ENCODE measurements around the gene HDAC4.
"Not testable (repeated sequence)": the region's sequence is repeated elsewhere in the genome, so short reads cannot be mapped to it uniquely, and the experiment has no call there.

HDAC4 gene

GRCh38 chr2:239075918-239076758 is 324.7 kb downstream of the HDAC4 start:
- Histone ChIP-seq H3K27me3 (ENCODE audit: control insufficient read depth, insufficient read depth, low read length) (no peaks in the 10 kb centered on the region), H3K4me2 (ENCODE audit: low read length) (no peak overlapping the region), H3K9me3 (replicated peaks; ENCODE audit: low read length) (no peaks in the 10 kb centered on the region), H3K4me3 (ENCODE audit: low read length) (no peak overlapping the region), H3K9ac (ENCODE audit: low read depth, low read length) (no peak overlapping the region), H3K36me3 (ENCODE audit: insufficient read depth, low read length) (peaks cover 5% of the 10 kb centered on the region), H3K4me1 (ENCODE audit: control insufficient read depth, insufficient read depth, low read length) (no peaks in the 10 kb centered on the region)

DNA sequence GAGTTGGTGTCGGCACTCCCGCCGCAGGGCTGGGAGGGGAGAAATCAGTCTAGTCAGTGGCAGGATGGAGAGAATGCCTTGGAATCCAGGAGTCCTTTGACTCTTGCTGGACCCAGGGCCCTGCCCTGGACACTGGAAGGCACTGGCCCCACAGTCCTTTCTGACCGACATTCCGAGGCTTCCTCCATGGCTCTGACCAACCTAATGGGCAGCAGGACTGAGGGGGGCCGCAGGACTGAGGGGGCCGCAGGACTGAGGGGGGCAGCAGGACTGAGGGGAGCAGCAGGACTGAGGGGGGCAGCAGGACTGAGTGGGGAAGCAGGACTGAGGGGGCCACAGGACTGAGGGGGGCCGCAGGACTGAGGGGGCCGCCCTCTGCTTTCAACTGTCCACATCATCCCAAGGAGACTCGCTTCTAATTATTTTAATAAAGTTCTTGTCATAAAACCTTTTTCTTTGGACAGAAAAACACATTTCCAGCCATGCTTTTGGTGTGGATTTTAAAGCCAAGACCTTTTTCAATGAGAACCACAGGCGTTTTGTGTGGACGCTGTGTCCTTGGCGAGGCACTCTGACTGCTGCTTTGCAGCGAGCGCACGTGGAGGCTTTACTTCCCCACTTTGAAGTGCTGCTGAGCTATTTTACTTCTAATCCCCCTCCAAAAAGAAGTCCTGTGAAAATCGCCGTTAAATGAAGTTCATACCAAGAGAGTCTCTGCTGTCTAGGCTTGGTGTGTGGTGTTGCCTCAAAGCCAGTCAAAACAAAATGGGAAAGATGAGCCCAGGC is 326.9 kb downstream of the HDAC4 start:
- Histone ChIP-seq H3K36me3 (ENCODE audit: insufficient read depth, low read length) (peaks cover 5% of the 10 kb centered on the region), H3K4me2 (ENCODE audit: low read length) (no peak overlapping the region), H3K9ac (ENCODE audit: low read depth, low read length) (no peak overlapping the region), H3K9me3 (replicated peaks; ENCODE audit: low read length) (no peaks in the 10 kb centered on the region), H3K4me1 (ENCODE audit: control insufficient read depth, insufficient read depth, low read length) (no peaks in the 10 kb centered on the region), H3K4me3 (ENCODE audit: low read length) (no peak overlapping the region), H3K27me3 (ENCODE audit: control insufficient read depth, insufficient read depth, low read length) (no peaks in the 10 kb centered on the region)

- H3K9ac ChIP-seq (ENCODE audit: low read depth, low read length), result no peak overlapping the region
These were observed 327.6 kb downstream of the HDAC4 start for GRCh38 chr2:239073270-239073669.

DNA sequence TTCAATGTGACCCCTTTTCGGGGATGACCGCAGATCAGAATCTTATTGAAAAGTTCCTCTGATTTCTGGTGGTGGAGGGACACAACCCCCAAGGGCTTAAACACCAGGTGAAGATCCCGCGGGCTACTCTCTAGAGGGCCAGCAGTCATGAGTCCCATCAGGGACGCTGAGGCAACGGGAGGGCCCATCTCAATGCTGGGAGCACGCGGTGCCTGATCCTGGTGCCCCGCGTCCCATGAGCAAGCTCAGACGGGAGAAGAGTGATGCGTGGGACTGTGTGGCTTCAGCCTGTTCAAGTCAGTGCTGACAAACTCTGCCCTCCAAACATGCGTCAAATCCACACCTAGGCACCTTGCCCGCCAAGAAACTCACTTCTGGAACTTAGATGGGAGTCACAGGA is 328.0 kb downstream of the HDAC4 start:
- Histone ChIP-seq H3K4me2 (ENCODE audit: low read length) (no peak overlapping the region), H3K4me1 (ENCODE audit: control insufficient read depth, insufficient read depth, low read length) (no peaks in the 10 kb centered on the region), H3K9me3 (replicated peaks; ENCODE audit: low read length) (no peaks in the 10 kb centered on the region), H3K4me3 (ENCODE audit: low read length) (no peak overlapping the region), H3K36me3 (ENCODE audit: insufficient read depth, low read length) (peaks cover 5% of the 10 kb centered on the region), H3K27me3 (ENCODE audit: control insufficient read depth, insufficient read depth, low read length) (no peaks in the 10 kb centered on the region), H3K9ac (ENCODE audit: low read depth, low read length) (no peak overlapping the region)

More at GRCh38 chr2:239073270-239073669, 327.6 kb downstream of the HDAC4 start:
- Histone ChIP-seq H3K4me2 (ENCODE audit: low read length) (no peak overlapping the region), H3K4me1 (ENCODE audit: control insufficient read depth, insufficient read depth, low read length) (no peaks in the 10 kb centered on the region), H3K4me3 (ENCODE audit: low read length) (no peak overlapping the region), H3K27me3 (ENCODE audit: control insufficient read depth, insufficient read depth, low read length) (no peaks in the 10 kb centered on the region), H3K9me3 (replicated peaks; ENCODE audit: low read length) (no peaks in the 10 kb centered on the region), H3K36me3 (ENCODE audit: insufficient read depth, low read length) (peaks cover 5% of the 10 kb centered on the region)

DNA sequence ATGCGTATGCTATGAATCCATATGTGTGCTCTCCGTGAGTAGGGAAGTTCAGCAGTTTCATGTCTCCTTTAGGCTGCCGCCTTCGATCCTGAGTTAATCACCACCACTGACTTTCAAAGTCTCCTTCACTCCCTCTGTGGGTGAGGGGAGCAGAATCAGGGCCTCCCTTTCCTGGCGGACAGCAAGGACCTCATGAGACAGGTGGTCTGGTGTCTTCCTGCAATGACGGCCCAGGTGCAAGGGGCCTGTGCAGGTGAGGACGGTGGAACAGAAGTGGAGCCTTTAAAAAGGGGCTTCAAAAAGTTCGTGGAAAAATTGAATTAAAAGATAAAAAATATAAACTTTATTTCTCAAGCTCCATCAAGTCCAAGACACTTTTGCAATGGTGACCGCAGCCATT is 330.4 kb downstream of the HDAC4 start:
- Histone ChIP-seq H3K9me3 (replicated peaks; ENCODE audit: low read length) (no peaks in the 10 kb centered on the region), H3K4me1 (ENCODE audit: control insufficient read depth, insufficient read depth, low read length) (no peaks in the 10 kb centered on the region), H3K9ac (ENCODE audit: low read depth, low read length) (no peak overlapping the region), H3K27me3 (ENCODE audit: control insufficient read depth, insufficient read depth, low read length) (no peaks in the 10 kb centered on the region), H3K4me2 (ENCODE audit: low read length) (no peak overlapping the region), H3K4me3 (ENCODE audit: low read length) (no peak overlapping the region), H3K36me3 (ENCODE audit: insufficient read depth, low read length) (peaks cover 5% of the 10 kb centered on the region)

DNA sequence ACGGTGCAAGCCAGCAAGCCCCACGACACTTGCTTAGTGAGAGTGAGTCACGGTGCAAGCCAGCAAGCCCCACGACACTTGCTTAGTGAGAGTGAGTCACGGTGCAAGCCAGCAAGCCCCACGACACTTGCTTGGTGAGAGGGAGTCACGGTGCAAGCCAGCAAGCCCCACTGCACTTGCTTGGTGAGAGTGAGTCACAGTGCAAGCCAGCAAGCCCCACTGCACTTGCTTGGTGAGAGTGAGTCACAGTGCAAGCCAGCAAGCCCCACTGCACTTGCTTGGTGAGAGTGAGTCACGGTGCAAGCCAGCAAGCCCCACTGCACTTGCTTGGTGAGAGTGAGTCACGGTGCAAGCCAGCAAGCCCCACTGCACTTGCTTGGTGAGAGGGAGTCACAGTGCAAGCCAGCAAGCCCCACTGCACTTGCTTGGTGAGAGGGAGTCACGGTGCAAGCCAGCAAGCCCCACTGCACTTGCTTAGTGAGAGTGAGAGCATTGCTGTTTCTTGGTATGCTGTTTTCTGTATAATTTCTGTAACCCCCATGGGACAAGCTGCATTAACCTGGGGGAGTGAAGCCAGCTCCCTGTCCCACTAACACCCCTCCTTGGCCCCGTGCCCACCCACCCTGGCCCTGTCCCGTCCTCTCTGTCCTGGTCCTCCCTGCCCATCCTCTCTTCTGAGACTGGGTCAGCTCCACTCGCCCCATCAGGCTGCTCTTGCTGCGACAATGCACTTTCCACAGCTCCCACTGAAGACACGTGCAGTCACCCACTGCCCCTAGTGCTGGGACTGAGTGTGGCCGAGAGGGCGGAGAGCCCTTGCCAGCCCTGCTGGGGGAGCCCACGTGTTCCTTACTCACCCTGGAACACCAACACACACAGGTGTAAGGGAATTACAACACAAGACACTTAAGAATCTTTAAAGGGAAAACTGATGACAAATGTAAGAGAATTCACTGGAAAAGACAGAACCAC is 331.2 kb downstream of the HDAC4 start:
- not testable (repeated sequence) for H3K27me3 ChIP-seq (ENCODE audit: control insufficient read depth, insufficient read depth, low read length); H3K4me3 ChIP-seq (ENCODE audit: low read length); H3K9ac ChIP-seq (ENCODE audit: low read depth, low read length); H3K36me3 ChIP-seq (ENCODE audit: insufficient read depth, low read length); H3K4me1 ChIP-seq (ENCODE audit: control insufficient read depth, insufficient read depth, low read length); H3K4me2 ChIP-seq (ENCODE audit: low read length); H3K9me3 ChIP-seq (replicated peaks; ENCODE audit: low read length)

- Histone ChIP-seq H3K4me3 (ENCODE audit: low read length) (no peak overlapping the region), H3K36me3 (ENCODE audit: insufficient read depth, low read length) (peaks cover 5% of the 10 kb centered on the region), H3K9me3 (replicated peaks; ENCODE audit: low read length) (no peaks in the 10 kb centered on the region), H3K9ac (ENCODE audit: low read depth, low read length) (no peak overlapping the region), H3K4me1 (ENCODE audit: control insufficient read depth, insufficient read depth, low read length) (no peaks in the 10 kb centered on the region), H3K4me2 (ENCODE audit: low read length) (no peak overlapping the region), H3K27me3 (ENCODE audit: control insufficient read depth, insufficient read depth, low read length) (no peaks in the 10 kb centered on the region)
These were observed 332.4 kb downstream of the HDAC4 start for GRCh38 chr2:239068411-239068810.

- Histone ChIP-seq H3K4me1 (ENCODE audit: control insufficient read depth, insufficient read depth, low read length) (no peaks in the 10 kb centered on the region), H3K9me3 (replicated peaks; ENCODE audit: low read length) (no peaks in the 10 kb centered on the region), H3K27me3 (ENCODE audit: control insufficient read depth, insufficient read depth, low read length) (no peaks in the 10 kb centered on the region), H3K4me2 (ENCODE audit: low read length) (no peak overlapping the region), H3K9ac (ENCODE audit: low read depth, low read length) (no peak overlapping the region), H3K36me3 (ENCODE audit: insufficient read depth, low read length) (peaks cover 5% of the 10 kb centered on the region), H3K4me3 (ENCODE audit: low read length) (no peak overlapping the region)
These were observed 333.5 kb downstream of the HDAC4 start for GRCh38 chr2:239067196-239067865.

GRCh38 chr2:239066597-239066996 is 334.2 kb downstream of the HDAC4 start:
- Histone ChIP-seq H3K9me3 (replicated peaks; ENCODE audit: low read length) (no peaks in the 10 kb centered on the region), H3K9ac (ENCODE audit: low read depth, low read length) (no peak overlapping the region), H3K4me2 (ENCODE audit: low read length) (no peak overlapping the region), H3K4me1 (ENCODE audit: control insufficient read depth, insufficient read depth, low read length) (no peaks in the 10 kb centered on the region), H3K27me3 (ENCODE audit: control insufficient read depth, insufficient read depth, low read length) (no peaks in the 10 kb centered on the region), H3K4me3 (ENCODE audit: low read length) (no peak overlapping the region), H3K36me3 (ENCODE audit: insufficient read depth, low read length) (peaks cover 3% of the 10 kb centered on the region)

- no peak overlapping the region for H3K9ac ChIP-seq (ENCODE audit: low read depth, low read length)
- H3K4me3 ChIP-seq (ENCODE audit: low read length), result no peak overlapping the region
- H3K4me1 ChIP-seq (ENCODE audit: control insufficient read depth, insufficient read depth, low read length), result no peaks in the 10 kb centered on the region
- no peak overlapping the region for H3K4me2 ChIP-seq (ENCODE audit: low read length)
- H3K36me3 ChIP-seq (ENCODE audit: insufficient read depth, low read length), result no peaks in the 10 kb centered on the region
- no peaks in the 10 kb centered on the region for H3K9me3 ChIP-seq (replicated peaks; ENCODE audit: low read length)
- no peaks in the 10 kb centered on the region for H3K27me3 ChIP-seq (ENCODE audit: control insufficient read depth, insufficient read depth, low read length)
These were observed 334.9 kb downstream of the HDAC4 start for GRCh38 chr2:239065962-239066361.

Data from skeletal muscle satellite cell (primary cell).